WTC11 (cell line): ENCODE data around the gene CLCN6.

Experiments
- ARID4B ChIP-seq: sonication (generic); formaldehyde crosslinking; IDR thresholded peaks from 2 replicates; pipeline ENCODE4 v1.8.0; 2023; ENCODE audit warnings: missing genetic modification reagents, mild to moderate bottlenecking, borderline replicate concordance
- ATF2 ChIP-seq: sonication (generic); formaldehyde crosslinking; IDR thresholded peaks from 2 replicates; pipeline ENCODE4 v1.8.1; 2022; ENCODE audit warnings: low read depth, missing genetic modification reagents, borderline replicate concordance
- CREB1 ChIP-seq: sonication (generic); formaldehyde crosslinking; IDR thresholded peaks from 2 replicates; pipeline ENCODE4 v1.8.0; 2023; ENCODE audit warnings: mild to moderate bottlenecking, missing genetic modification reagents
- CTCF ChIP-seq: fragments of 200-600 bp; IDR thresholded peaks from 2 replicates; pipeline ENCODE4 v1.8.0; 2022; ENCODE audit warnings: antibody characterized with exemption
- ESRRA ChIP-seq: sonication (generic); formaldehyde crosslinking; IDR thresholded peaks from 2 replicates; pipeline ENCODE4 v1.8.1; 2022; ENCODE audit warnings: mild to moderate bottlenecking, missing genetic modification reagents, borderline replicate concordance
- FOXJ3 ChIP-seq: sonication (generic); formaldehyde crosslinking; IDR thresholded peaks from 2 replicates; pipeline ENCODE4 v1.9.0; 2021; ENCODE audit warnings: missing genetic modification reagents, mild to moderate bottlenecking, borderline replicate concordance
- GABPB1 ChIP-seq: sonication (generic); formaldehyde crosslinking; IDR thresholded peaks from 2 replicates; pipeline ENCODE4 v1.8.1; 2023; ENCODE audit warnings: mild to moderate bottlenecking, missing genetic modification reagents
- JUN ChIP-seq: sonication (generic); formaldehyde crosslinking; IDR thresholded peaks from 2 replicates; pipeline ENCODE4 v1.8.0; 2023; ENCODE audit warnings: mild to moderate bottlenecking, missing genetic modification reagents
- KAT7 ChIP-seq: sonication (generic); formaldehyde crosslinking; IDR thresholded peaks from 2 replicates; pipeline ENCODE4 v1.8.1; 2023; ENCODE audit warnings: missing genetic modification reagents, mild to moderate bottlenecking, borderline replicate concordance
- MAX ChIP-seq: sonication (generic); formaldehyde crosslinking; IDR thresholded peaks from 2 replicates; pipeline ENCODE4 v1.8.0; 2022; ENCODE audit warnings: mild to moderate bottlenecking, missing genetic modification reagents
- NR3C1 ChIP-seq: sonication (generic); formaldehyde crosslinking; conservative IDR thresholded peaks from 2 replicates; pipeline ENCODE4 v1.8.1; 2023; ENCODE audit warnings: low read depth, mild to moderate bottlenecking, missing genetic modification reagents
- SMAD4 ChIP-seq: sonication (generic); formaldehyde crosslinking; IDR thresholded peaks from 2 replicates; pipeline ENCODE4 v1.8.0; 2022; ENCODE audit warnings: mild to moderate bottlenecking, missing genetic modification reagents
- USF2 ChIP-seq: sonication (generic); formaldehyde crosslinking; IDR thresholded peaks from 2 replicates; pipeline ENCODE4 v1.8.1; 2023; ENCODE audit warnings: mild to moderate bottlenecking, missing genetic modification reagents, moderate library complexity

- TF ChIP-seq ATF2 (CRISPR knock-in tag) (no peak), CTCF (no peak), CREB1 (CRISPR knock-in tag) (no peak), FOXJ3 (CRISPR knock-in tag) (no peak), ARID4B (no peak), KAT7 (CRISPR knock-in tag) (no peak), MAX (CRISPR knock-in tag) (no peak), NR3C1 (CRISPR knock-in tag) (no peak), JUN (CRISPR knock-in tag) (no peak), ESRRA (no peak), USF2 (CRISPR knock-in tag) (no peak), SMAD4 (CRISPR knock-in tag) (no peak), GABPB1 (CRISPR knock-in tag) (no peak)
Observed at GRCh38 chr1:11771481-11772043, 34.4 kb upstream of the CLCN6 start.
